Kidney epithelial cell (primary cell): Measurements from ENCODE around the gene RAP1GAP. TPM values are rescaled to one million over a fixed set of nuclear protein-coding genes. Genes with fewer than 3 reads are reported as not detected.

Experiments
- DNase-seq: peaks from one replicate; pipeline ENCODE4 v3.0.0-alpha.2; 2010; ENCODE audit warnings: low read depth
- H3K27me3 ChIP-seq: 2 replicates; pipeline ENCODE4 v1.6.0; 2011; ENCODE audit warnings: low read length; ENCODE audit not compliant: control insufficient read depth, insufficient read depth
- H3K36me3 ChIP-seq: 2 replicates; pipeline ENCODE4 v1.5.1; 2011; ENCODE audit warnings: low read length; ENCODE audit not compliant: control insufficient read depth, insufficient read depth
- H3K4me3 ChIP-seq: 2 replicates; pipeline ENCODE4 v1.5.1; 2011; ENCODE audit warnings: low read depth, mild to moderate bottlenecking, control low read depth, low read length
- total RNA-seq: library from RNA; depleted of rRNA; stranded (reverse); fragments of >200 nt; gene quantifications from 2 replicates; pipeline ENCODE4 v1.2.3, GENCODE V29; 2015
- TF ChIP-seq, protein P1 (sequence below): IDR thresholded peaks from 2 replicates; pipeline ENCODE4 v1.5.1; 2011; ENCODE audit warnings: mild to moderate bottlenecking, moderate library complexity, low read length, control low read depth, inconsistent platforms; ENCODE audit not compliant: insufficient read depth, poor library complexity, severe bottlenecking

Gene RAP1GAP
- total RNA-seq, 1 donor from 2014 or later, result 7.1 TPM

DNA sequence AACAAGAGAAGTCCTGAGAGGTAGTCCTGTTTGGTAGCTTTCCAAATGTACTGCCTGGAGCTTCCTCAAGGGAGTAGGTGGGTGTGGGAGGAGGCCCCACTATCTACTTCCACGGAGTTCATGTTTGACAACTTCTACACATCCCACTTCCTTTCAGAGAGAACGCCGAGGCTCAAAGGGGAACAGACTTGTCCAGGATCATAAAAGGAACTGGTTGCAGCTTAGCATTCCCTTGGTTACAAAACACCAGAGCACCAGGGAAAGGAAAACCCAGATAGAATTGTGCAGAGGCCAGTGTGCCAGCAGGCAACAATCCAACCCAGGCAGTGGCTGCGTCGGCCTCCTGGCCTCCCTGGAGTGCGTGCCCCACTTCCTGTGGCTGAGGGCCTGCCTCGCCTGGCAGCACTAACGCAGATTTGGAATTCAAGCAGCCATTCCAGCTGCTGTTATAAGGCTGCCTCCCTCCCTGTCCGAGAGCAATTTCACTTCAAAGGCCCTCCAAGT is 4.2 kb upstream of the RAP1GAP start:
- no peak for DNase-seq
- Histone ChIP-seq H3K36me3 (no peaks in the 10 kb centered on the region), H3K4me3 (no peak overlapping the region), H3K27me3 (peaks cover 13% of the 10 kb centered on the region)
- TF ChIP-seq, protein P1, sequence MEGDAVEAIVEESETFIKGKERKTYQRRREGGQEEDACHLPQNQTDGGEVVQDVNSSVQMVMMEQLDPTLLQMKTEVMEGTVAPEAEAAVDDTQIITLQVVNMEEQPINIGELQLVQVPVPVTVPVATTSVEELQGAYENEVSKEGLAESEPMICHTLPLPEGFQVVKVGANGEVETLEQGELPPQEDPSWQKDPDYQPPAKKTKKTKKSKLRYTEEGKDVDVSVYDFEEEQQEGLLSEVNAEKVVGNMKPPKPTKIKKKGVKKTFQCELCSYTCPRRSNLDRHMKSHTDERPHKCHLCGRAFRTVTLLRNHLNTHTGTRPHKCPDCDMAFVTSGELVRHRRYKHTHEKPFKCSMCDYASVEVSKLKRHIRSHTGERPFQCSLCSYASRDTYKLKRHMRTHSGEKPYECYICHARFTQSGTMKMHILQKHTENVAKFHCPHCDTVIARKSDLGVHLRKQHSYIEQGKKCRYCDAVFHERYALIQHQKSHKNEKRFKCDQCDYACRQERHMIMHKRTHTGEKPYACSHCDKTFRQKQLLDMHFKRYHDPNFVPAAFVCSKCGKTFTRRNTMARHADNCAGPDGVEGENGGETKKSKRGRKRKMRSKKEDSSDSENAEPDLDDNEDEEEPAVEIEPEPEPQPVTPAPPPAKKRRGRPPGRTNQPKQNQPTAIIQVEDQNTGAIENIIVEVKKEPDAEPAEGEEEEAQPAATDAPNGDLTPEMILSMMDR, result no peak

DNA sequence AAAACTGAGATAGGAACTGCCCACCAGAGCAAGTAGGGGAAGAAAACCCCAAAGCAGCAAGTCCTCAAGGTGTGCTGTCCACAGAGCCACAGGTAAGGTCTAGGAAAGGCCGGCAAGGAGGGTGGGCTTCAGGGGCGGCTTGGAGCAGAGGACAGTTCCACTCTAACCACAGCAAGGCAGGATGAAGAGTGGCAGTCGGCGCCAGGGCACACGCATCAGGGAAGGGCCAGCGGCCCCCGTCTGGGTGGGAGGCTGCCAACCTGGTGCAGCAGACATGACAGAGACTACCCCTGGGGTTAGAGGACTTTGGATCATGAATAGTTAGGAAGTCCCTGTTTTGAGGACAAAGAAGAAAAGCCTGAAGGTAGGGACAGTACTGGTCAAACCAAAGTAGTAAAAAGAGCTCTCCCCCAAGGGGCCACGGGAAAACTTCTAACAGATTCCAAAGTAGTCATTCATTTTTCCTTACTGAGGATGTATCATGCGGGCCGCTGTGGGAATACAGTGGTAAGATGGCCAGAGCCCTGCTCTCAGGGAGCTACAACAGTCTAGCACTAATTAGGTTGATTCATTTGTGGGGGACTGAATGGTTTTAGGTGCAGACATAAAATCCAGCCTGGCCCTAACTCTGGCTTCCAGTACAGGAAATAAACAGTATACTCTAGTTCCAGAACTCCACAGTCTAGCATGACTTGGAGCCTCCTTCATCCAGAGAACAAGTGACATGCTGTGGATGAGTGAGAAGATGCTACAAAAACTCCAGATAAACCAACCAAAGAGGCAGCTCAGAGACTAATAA is 3.5 kb upstream of the RAP1GAP start:
- no peak overlapping the region for H3K4me3 ChIP-seq
- H3K27me3 ChIP-seq, result peaks cover 19% of the 10 kb centered on the region
- DNase-seq, result no peak
- no peaks in the 10 kb centered on the region for H3K36me3 ChIP-seq
- TF ChIP-seq, protein P1, result no peak

DNA sequence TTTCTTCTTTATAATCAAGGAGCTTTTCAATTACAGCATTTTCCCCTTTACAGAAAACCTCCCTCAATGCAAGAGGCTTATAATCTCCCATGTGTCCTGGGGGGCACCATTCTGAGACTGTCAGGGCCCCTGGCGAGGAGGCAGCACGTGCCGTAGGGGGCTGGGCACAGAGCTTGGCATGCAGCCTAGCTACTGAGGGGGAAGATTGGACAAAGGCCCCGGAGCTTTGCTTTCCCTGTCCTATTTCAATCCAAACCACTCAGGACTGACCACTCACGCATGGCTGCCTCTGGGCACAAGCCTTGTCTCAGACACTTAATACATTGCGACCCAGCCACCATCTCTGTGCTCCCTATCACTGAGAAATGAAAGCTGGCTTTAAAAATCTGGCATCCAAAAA is 2.8 kb upstream of the RAP1GAP start:
- H3K4me3 ChIP-seq, result no peak overlapping the region
- H3K36me3 ChIP-seq, result no peaks in the 10 kb centered on the region
- TF ChIP-seq, protein P1, result no peak
- peaks cover 23% of the 10 kb centered on the region for H3K27me3 ChIP-seq
- no peak for DNase-seq

DNA sequence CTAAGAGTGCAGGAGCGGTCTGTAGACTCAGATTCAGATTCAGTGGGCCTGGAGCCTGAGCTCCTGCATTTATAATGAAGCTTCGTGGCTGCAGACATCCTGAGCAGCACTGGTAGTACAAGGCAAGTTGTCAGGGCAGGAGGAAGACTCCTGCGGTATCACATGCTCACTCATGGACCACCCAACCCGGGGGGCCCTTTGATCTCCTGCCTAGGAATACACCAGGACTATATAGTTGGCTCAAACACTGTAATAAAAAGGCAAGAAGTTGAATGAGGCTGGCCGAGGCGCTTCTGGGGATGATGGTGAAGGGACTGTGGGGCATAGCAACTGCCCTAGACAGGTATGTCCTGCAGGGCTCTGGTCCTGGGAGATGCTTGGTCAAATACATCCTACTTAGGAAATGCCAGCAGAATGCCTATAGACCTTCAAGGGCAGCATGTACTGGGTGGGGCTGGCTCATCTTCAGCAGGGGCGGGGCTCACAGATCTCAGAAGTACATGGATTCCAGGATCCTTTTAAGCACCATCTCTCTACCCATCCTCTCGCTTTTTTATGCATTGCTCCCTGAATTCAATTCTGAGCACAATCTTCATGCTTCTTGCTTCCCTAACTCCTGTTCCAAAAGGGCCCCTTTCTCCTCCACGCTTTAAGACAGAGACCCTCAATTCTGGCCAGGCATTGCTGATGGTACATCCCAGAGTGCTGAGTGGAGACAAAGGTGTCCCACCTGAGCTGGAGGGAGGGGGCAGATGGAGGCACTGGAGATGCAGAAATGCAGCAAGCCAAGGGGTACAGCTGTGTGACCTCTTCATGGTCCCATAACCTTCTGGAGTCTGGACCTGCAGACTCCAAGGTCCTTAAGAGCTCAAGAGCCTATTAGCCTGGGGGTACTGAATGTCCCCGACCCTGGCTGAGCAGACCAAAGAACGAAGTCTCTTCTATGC is 2.1 kb upstream of the RAP1GAP start:
- Histone ChIP-seq H3K4me3 (no peak overlapping the region), H3K27me3 (peaks cover 23% of the 10 kb centered on the region), H3K36me3 (no peaks in the 10 kb centered on the region)
- no peak for DNase-seq
- TF ChIP-seq, protein P1, result no peak

DNA sequence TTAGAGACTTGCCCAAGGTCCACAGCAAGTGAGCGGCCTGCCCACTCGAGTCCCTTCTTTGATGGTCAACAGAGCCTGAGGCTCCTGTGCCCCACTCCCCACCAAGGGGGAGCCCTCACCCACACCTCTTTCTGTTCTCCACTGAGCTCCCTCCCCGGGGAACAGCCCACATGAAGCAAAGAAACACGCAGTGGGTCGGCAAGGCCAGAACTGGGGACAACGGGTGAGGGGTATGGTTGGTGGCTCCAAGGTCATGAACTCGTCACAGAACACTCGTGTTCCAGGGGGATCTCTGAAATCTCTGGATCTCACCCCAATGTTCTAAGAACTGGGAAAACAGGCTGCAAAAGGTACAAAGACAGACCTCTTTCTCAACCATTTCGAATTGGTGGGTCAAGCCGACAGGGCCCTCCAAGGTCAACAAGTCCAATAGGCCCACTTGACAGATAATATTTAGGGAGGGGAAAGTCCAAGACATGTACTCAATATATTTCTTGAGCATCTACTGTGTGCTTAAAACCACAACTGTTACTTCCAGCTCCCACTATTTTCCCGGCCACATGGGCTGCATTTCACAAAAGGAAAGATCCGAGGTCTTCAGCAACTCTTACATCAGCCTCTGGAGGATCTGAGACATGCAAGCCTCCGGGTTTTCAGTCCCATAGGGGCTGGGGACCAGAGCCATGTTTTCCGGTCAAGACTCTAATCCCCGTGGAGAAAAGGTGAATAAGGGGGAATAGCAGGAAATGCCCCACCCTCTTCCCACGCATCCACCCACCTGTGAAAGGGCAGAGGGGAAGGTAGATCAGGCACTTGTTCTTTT is 1.1 kb upstream of the RAP1GAP start:
- H3K27me3 ChIP-seq, result peaks cover 23% of the 10 kb centered on the region
- DNase-seq, result no peak

More for the DNA sequence above, 1.1 kb upstream of the RAP1GAP start:
- H3K36me3 ChIP-seq, result no peaks in the 10 kb centered on the region
- no peak overlapping the region for H3K4me3 ChIP-seq
- TF ChIP-seq, protein P1, result no peak
